OCI-LY3 (cell line): ENCODE measurements around the gene PRSS36.

Experiments used
- H2AFZ ChIP-seq: fragments of 200-600, 300-600 bp; shearing (Covaris generic); 2 replicates; pipeline ENCODE4 v1.6.0; 2014; ENCODE audit warnings: antibody characterized with exemption, low read depth, low read length
- H3K27ac ChIP-seq: fragments of 200-600, 300-600 bp; sonication (generic); 2 replicates; pipeline ENCODE4 v1.5.1; 2014; ENCODE audit warnings: mild to moderate bottlenecking, low read length, moderate library complexity, mixed read lengths
- H3K27me3 ChIP-seq: fragments of 200-600, 300-600 bp; sonication (generic); 2 replicates; pipeline ENCODE4 v1.6.1; 2014; ENCODE audit warnings: low read depth, low read length, mixed read lengths
- H3K36me3 ChIP-seq: fragments of 200-600, 300-600 bp; sonication (generic); replicated peaks from 2 replicates; pipeline ENCODE3; 2014; ENCODE audit warnings: low read depth, low read length, mixed read lengths
- H3K4me1 ChIP-seq: fragments of 300-600, 200-600 bp; sonication (generic); 2 replicates; pipeline ENCODE4 v1.6.1; 2014; ENCODE audit warnings: low read length, mixed read lengths
- H3K4me2 ChIP-seq: fragments of 200-600, 300-600 bp; sonication (generic); 2 replicates; pipeline ENCODE4 v1.6.1; 2014; ENCODE audit warnings: low read length, mixed read lengths
- H3K4me3 ChIP-seq: fragments of 300-600, 200-600 bp; sonication (generic); 2 replicates; pipeline ENCODE4 v1.5.1; 2014; ENCODE audit warnings: antibody characterized with exemption, mild to moderate bottlenecking, low read length, moderate library complexity
- H3K79me2 ChIP-seq: fragments of 300-600, 200-600 bp; shearing (Covaris generic); 2 replicates; pipeline ENCODE4 v1.6.1; 2014; ENCODE audit warnings: mild to moderate bottlenecking, low read length, mixed read lengths
- H3K9ac ChIP-seq: fragments of 300-600, 200-600 bp; shearing (Covaris generic); 2 replicates; pipeline ENCODE4 v1.6.0; 2014; ENCODE audit warnings: mild to moderate bottlenecking, low read length, moderate library complexity
- H3K9me3 ChIP-seq: fragments of 200-600, 300-600 bp; shearing (Covaris generic); 2 replicates; pipeline ENCODE4 v1.6.1; 2014; ENCODE audit warnings: low read length, mixed read lengths; ENCODE audit not compliant: insufficient read depth
- H4K20me1 ChIP-seq: fragments of 200-600, 300-600 bp; sonication (generic); 2 replicates; pipeline ENCODE4 v1.6.1; 2016; ENCODE audit warnings: low read length, mixed read lengths; ENCODE audit not compliant: insufficient read depth
- CTCF ChIP-seq: fragments of 200-600, 300-600 bp; sonication (generic); IDR thresholded peaks from 2 replicates; pipeline ENCODE4 v1.5.1; 2014; ENCODE audit warnings: antibody characterized with exemption, low read length, low read depth
- EZH2phosphoT487 ChIP-seq: fragments of 200-600 bp; shearing (Covaris generic); IDR thresholded peaks from 2 replicates; pipeline ENCODE4 v1.6.1; 2018; ENCODE audit warnings: antibody characterized with exemption, mixed run types, low read depth

The PRSS36 gene

GRCh38 chr16:31131416-31131815 is 18.4 kb downstream of the PRSS36 start:
- Histone ChIP-seq H3K36me3 (no peaks in the 10 kb centered on the region), H3K9ac (no peak overlapping the region), H3K4me1 (no peaks in the 10 kb centered on the region)

DNA sequence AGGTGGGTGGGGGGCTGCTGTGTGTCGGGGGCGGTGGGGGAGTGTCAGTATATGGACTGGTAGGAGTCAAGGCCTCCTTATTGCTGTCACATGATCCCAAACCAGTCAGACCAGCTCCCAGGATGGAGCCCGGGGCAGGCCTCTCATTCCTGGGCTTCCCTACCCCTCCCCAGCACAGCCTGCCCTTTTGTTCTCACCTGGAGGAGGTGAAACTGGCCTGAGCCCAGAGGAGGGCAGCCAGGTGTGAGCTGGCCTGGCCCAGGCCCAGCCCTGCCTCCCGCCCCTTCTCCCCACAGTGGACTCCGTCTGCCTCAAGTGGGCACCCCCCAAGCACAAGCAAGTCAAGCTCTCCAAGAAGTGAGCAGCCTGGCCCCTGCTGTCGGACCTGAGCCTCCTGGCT is 19.0 kb downstream of the PRSS36 start:
- no peaks in the 10 kb centered on the region for H3K27me3 ChIP-seq
- H3K9ac ChIP-seq = no peak overlapping the region
- TF ChIP-seq CTCF = no peak
- TF ChIP-seq EZH2phosphoT487 = no peak
- no peak overlapping the region for H3K4me2 ChIP-seq
- H2AFZ ChIP-seq = no peak overlapping the region
- no peaks in the 10 kb centered on the region for H3K4me1 ChIP-seq
- no peaks in the 10 kb centered on the region for H3K9me3 ChIP-seq
- H3K27ac ChIP-seq = no peak overlapping the region
- H3K79me2 ChIP-seq = no peaks in the 10 kb centered on the region
- no peak overlapping the region for H3K4me3 ChIP-seq
- no peaks in the 10 kb centered on the region for H3K36me3 ChIP-seq
- H4K20me1 ChIP-seq = no peaks in the 10 kb centered on the region

More at GRCh38 chr16:31131416-31131815, 18.4 kb downstream of the PRSS36 start:
- Histone ChIP-seq H3K79me2 (no peaks in the 10 kb centered on the region), H4K20me1 (no peaks in the 10 kb centered on the region), H3K4me2 (no peak overlapping the region), H3K27ac (no peak overlapping the region), H3K4me3 (no peak overlapping the region), H2AFZ (no peak overlapping the region), H3K9me3 (no peaks in the 10 kb centered on the region), H3K27me3 (no peaks in the 10 kb centered on the region)
- no peak for TF ChIP-seq CTCF
- no peak for TF ChIP-seq EZH2phosphoT487

GRCh38 chr16:31130336-31130891 is 19.5 kb downstream of the PRSS36 start:
- TF ChIP-seq CTCF = no peak
- no peak for TF ChIP-seq EZH2phosphoT487
- no peak overlapping the region for H3K9ac ChIP-seq
- no peak overlapping the region for H2AFZ ChIP-seq
- H3K27ac ChIP-seq = no peak overlapping the region
- no peaks in the 10 kb centered on the region for H3K36me3 ChIP-seq
- no peaks in the 10 kb centered on the region for H4K20me1 ChIP-seq
- no peak overlapping the region for H3K4me2 ChIP-seq
- H3K4me3 ChIP-seq = no peak overlapping the region
- no peaks in the 10 kb centered on the region for H3K9me3 ChIP-seq
- no peaks in the 10 kb centered on the region for H3K4me1 ChIP-seq
- H3K79me2 ChIP-seq = no peaks in the 10 kb centered on the region
- H3K27me3 ChIP-seq = no peaks in the 10 kb centered on the region

DNA sequence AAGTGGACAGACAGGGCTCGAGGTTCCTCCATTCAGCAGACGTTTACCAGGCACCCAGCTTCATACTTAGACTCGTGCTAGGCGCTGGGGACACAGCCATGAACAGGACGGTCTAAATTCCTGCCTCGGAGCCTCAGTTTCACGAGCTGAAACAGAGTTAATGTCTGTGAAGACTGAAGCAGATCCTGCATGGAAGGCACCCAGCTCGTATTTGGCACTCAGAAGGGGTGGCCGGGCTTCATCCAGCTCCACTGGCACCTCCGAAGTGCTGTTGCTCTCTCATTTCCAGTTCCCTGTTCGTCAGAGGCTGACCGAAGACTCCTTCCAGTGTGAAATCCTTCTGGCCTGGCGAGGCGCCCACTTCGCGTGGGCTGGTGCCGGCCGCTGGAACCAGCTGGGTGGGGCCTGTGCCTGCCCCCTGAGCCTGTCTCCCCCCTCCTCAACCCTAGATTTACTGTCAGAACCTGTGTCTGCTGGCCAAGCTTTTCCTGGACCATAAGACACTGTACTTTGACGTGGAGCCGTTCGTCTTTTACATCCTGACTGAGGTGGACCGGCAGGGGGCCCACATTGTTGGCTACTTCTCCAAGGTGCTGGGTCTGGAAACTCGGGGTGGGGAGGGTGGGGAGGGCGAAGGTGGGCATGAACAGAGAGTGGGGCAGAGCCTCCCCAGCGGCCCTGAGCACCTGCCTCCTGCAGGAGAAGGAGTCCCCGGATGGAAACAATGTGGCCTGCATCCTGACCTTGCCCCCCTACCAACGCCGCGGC is 20.1 kb downstream of the PRSS36 start:
- H3K36me3 ChIP-seq = no peaks in the 10 kb centered on the region
- H4K20me1 ChIP-seq = no peaks in the 10 kb centered on the region
- no peaks in the 10 kb centered on the region for H3K4me1 ChIP-seq
- no peak overlapping the region for H3K4me2 ChIP-seq
- H3K79me2 ChIP-seq = no peaks in the 10 kb centered on the region
- H3K4me3 ChIP-seq = no peak overlapping the region
- TF ChIP-seq CTCF (no peak), EZH2phosphoT487 (no peak)
- no peaks in the 10 kb centered on the region for H3K9me3 ChIP-seq
- H3K9ac ChIP-seq = no peak overlapping the region
- H3K27me3 ChIP-seq = no peaks in the 10 kb centered on the region
- H3K27ac ChIP-seq = no peak overlapping the region
- H2AFZ ChIP-seq = no peak overlapping the region
